Stimulated activated CD4-positive, alpha-beta T cell treated with anti-CD3 and anti-CD28 coated beads, TNF-alpha, amount 100 ng/mL, for 4 hours (primary cell): Measurements from ENCODE around the gene NRL.
A peak's percentile ranks its signal among the peaks of the same experiment; 100 is the strongest.

Source experiments
- DNase-seq, 3 experiments: peaks; one replicate each; pipeline ENCODE4 v3.0.0-alpha.2; 2020; ENCODE audit warnings: low read depth in 3 of 3

The NRL gene

GRCh38 chr14:24114532-24115421 lies at the start of gene NRL, which contains the start of gene DCAF11:
TSS of gene NRL (minus strand) at chr14:24114949. CDS start at chr14:24082848, 32,101 bp downstream.
TSS of gene DCAF11 (plus strand) at chr14:24114777. CDS start at chr14:24115595, 818 bp downstream.
- DNase-seq: peak; percentile 97 to 99 (median 98)

GRCh38 chr14:24162093-24162492 lies 47.3 kb upstream of the NRL start:
- no peak for DNase-seq

- DNase-seq: peak; percentile 95 to 99 (median 97)
These were observed 46.4 kb upstream of the NRL start, which contains the start of gene IRF9 for GRCh38 chr14:24160850-24161804. TSS of gene IRF9 (plus strand) at chr14:24161265. CDS start at chr14:24162145, 880 bp downstream.

DNA sequence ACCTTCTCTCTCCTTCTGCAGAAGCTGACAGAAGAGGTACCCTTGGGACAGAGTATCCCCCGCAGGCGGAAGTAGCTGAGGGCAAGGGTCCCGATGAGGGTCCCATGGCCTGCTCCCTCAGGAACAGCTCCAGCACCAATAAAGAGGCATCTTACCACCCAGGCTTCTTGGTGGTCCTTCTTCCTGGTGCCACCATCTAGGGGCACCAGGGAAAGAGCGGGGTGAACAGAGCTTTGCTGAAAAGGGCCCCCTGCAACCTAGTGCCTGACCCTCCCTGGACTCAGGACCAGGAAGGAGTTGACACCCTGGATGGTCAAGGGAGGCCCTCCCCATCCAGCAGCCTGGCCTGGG lies 45.7 kb upstream of the NRL start:
- no peak for DNase-seq

GRCh38 chr14:24159777-24160498 lies 45.2 kb upstream of the NRL start:
- no peak for DNase-seq

DNA sequence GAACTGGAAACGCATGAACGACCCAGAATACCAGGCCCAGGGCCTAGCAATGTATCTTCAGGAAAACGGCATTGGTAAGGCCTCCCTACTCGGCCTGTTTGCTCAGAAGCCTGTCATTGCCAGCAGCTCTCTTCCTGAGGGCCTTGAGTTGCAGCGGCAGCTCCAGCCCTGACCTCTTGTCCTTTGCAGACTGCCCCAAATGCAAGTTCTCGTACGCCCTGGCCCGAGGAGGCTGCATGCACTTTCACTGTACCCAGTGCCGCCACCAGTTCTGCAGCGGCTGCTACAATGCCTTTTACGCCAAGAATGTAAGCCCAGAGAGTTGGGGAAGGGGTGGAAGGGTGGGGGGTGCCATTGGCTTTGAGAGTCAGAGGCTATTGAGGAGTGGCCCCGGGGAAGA lies 42.6 kb upstream of the NRL start:
- DNase-seq: no peak

GRCh38 chr14:24156840-24157239 lies 42.1 kb upstream of the NRL start:
- DNase-seq: no peak

GRCh38 chr14:24155100-24155499 lies 40.4 kb upstream of the NRL start:
- DNase-seq: no peak

DNA sequence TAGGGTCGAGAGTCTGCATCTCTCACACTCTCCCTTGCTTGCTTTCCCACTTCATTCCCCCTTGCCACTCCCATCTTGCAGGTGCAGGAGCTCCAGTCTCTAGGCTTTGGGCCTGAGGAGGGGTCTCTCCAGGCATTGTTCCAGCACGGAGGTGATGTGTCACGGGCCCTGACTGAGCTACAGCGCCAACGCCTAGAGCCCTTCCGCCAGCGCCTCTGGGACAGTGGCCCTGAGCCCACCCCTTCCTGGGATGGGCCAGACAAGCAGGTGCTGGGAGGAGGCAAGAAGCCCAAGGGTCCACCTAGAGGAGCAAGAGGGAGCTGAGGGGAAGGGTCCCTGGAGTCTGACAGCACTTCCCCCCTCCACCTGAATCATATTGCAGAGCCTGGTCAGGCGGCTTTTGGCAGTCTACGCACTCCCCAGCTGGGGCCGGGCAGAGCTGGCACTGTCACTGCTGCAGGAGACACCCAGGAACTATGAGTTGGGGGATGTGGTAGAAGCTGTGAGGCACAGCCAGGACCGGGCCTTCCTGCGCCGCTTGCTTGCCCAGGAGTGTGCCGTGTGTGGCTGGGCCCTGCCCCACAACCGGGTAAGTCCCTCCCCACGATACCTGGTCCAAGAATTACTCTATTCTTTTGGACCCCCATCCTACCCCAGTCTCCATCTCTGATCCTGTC lies 36.8 kb upstream of the NRL start:
- DNase-seq: no peak

DNA sequence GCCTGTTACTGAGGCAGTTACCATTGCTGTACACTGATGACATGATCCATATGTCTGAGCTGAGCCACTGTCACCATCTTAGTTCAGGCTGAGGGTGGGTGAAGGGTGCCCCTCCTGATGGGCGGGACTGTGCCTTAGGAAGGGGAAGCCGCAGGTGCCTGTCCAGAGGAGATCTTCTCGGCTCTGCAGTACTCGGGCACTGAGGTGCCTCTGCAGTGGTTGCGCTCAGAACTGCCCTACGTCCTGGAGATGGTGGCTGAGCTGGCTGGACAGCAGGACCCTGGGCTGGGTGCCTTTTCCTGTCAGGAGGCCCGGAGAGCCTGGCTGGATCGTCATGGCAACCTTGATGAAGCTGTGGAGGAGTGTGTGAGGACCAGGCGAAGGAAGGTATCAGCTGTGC lies 36.2 kb upstream of the NRL start:
- no peak for DNase-seq

- DNase-seq: no peak
These were observed 35.8 kb upstream of the NRL start for GRCh38 chr14:24150567-24150966.

DNA sequence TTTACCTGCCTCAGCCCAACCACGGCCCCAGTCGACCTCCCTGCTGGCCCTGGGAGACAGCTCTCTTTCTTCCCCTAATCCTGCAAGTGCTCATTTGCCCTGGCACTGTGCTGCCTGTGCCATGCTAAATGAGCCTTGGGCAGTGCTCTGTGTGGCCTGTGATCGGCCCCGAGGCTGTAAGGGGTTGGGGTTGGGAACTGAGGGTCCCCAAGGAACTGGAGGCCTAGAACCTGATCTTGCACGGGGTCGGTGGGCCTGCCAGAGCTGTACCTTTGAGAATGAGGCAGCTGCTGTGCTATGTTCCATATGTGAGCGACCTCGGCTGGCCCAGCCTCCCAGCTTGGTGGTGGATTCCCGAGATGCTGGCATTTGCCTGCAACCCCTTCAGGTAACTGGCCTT lies 35.3 kb upstream of the NRL start:
- DNase-seq: no peak

GRCh38 chr14:24149302-24149969 lies 34.7 kb upstream of the NRL start:
- no peak for DNase-seq

- DNase-seq: no peak
These were observed 33.1 kb upstream of the NRL start for GRCh38 chr14:24147761-24148428.

- DNase-seq: peak; percentile 93 to 97 (median 95)
These were observed 32.4 kb upstream of the NRL start, which contains the start of gene RNF31 for GRCh38 chr14:24146978-24147760. TSS of gene RNF31 (plus strand) at chr14:24147498. CDS start at chr14:24147699, 201 bp downstream.

DNA sequence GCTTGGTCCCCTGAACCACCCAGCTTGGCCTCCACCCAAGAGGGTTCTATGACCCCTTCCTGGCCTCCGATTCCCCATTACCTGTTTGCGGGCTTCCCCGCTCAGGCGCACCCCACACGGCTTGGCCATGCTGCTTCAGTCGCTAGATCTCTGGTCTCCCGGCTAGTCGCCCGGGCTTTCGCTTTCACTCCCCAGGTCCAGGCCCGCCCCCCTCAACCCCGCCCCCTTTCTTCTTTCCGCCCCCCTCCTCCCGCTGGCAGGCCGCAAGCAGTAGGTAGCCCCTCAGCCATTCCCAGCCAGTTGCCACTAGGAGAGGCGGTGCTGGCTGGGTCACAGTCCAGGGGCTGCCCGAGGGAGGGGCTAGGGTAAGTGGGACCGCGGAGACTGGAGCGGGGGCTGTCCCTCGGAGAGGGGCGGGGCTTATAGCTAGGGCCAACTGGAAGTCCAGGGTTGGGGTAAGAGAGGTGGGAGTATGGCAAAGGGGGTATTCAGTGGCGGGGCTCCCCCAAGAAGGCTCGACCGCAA lies 31.8 kb upstream of the NRL start, which contains the start of gene PSME2:
TSS of gene PSME2 (minus strand) at position 158 of the 525 bp plus-strand sequence. CDS start at position 129, 29 bp downstream.
- peak; percentile 67 to 72 (median 67) for DNase-seq

- no peak for DNase-seq
These were observed 31.1 kb upstream of the NRL start for GRCh38 chr14:24145690-24146452.

DNA sequence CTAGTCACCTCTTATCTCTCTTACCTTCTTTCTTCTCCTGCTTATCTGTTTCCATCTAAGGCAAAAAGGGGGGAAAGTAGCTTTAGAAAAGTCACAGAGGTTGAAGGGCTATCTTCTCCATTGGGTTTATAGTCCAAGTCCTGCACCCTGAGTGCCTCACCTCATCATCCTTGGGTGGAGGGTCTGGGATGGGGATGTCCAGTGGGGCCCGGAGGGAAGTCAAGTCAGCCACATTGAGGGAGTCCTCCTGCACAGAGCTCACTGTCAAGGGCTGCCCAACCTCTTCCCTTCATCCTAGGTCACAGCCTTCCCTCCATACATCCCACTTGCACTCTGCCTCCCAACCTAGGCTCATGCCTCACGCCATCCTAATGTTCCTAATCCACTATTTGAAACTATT lies 30.5 kb upstream of the NRL start:
- no peak for DNase-seq
